ENCODE measurements around the gene SHB.

SHB gene

DNA sequence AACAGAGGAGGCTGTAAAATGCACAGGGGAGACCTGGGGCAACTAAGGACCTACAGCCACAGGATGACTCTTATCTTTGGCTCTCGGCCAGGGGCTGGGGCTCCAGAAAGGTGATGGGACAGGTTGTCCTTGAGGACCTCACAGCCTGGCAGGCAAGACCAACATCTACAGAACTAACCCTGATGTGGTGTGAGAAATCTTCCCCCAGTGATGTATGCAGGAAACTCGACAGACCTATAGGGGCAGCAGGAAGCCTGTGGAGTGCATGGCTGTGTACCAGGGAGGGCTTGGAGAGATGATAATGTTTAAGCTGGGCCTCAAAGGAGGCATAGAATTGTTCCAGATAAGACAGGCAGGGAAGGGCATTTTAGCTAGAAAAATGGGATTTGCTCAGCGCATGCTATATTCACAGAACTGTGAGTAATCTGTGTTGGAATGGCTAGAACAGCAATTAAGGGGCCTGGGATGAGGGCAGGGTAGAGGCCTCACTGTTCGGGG lies 96.6 kb downstream of the SHB start:
- H3K27ac ChIP-seq = no peak overlapping the region
- TF ChIP-seq CTCF (IDR thresholded peaks at IDR 0.05) = no peak
- H3K4me3 ChIP-seq = no peak overlapping the region
- no peak for DNase-seq (ENCODE audit: low spot score)

DNA sequence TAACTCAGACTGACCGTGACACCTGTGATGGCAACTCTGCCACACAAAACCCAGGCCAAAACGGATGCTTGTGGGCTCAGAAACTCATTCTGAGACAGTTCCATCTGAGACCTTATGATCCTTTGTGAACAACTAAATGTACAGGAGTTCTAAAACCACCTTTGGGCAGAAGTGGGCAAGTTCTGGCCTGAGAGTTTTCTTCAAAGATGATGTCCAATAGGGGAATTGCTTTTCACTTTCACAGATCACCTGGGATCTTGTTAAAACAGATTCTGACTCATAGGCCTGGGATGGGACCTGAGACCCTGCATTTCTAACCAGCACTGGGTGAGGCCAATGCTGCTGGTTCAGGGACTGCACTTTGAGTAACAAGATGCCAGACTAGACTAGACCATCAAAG lies 97.3 kb downstream of the SHB start:
- H3K27ac ChIP-seq = no peak overlapping the region
- no peak for TF ChIP-seq CTCF (IDR thresholded peaks at IDR 0.05)
- DNase-seq (ENCODE audit: low spot score) = no peak
- H3K4me3 ChIP-seq = no peak overlapping the region

DNA sequence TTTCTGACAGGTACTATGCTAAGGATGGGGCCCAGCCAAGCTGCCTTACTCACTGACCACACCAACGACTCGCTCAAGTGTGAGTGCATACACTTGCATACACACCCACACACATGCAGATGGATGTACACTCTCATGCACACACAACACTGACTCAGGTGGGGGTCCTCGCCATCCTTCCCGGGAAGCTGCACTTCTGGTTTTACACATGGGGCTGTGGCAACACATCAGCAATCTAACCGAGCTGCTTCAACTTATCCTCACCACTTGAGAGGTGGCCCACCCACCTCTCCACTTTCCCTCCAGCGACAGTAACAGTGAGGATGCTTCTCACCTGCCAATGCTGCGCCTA lies 97.9 kb downstream of the SHB start:
- TF ChIP-seq CTCF (IDR thresholded peaks at IDR 0.05) = no peak
- no peak for DNase-seq (ENCODE audit: low spot score)
- H3K27ac ChIP-seq = no peak overlapping the region
- no peak overlapping the region for H3K4me3 ChIP-seq

DNA sequence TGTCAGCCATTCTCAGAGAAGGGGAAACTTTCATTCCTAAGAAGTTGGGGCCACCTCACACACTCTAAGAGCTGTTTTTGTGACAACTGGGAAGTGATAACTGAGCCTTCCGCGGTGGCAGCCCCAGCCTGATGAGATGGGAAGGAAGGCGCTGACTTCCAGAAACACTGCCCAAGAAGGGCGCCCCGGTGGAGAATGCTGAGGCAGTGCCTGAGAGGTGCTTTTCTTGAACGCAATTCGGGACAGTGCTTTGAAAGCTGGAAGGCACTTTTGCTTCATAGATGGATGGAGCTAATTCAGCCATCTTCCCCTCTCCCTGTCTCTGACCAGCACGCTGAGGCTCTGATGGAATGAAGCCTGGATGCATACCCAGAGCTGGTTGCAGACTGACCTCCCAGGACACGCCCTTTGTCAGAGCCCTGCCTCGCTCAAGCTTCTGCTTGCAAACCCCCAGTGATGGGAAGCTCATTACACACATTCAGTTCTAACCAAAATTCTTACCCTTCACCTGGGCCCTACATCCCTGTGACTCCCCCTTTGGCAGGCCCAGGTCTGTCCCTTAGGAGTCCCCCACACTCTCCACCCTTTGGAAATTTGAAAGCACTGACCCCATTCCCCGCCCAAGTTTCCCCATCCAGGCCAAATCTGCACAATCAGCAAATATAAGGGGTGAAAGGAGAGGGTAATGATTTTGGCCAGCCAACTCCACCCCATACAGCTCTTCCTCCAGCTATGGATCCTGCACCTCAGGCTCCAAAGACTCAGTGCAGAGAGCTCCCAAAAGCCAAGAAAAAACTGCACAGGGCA lies 98.5 kb downstream of the SHB start:
- no peak for TF ChIP-seq CTCF (IDR thresholded peaks at IDR 0.05)
- no peak for DNase-seq (ENCODE audit: low spot score)
- Histone ChIP-seq H3K4me3 (no peak overlapping the region), H3K27ac (no peak overlapping the region)

GRCh38 chr9:37969558-37970300 lies 99.3 kb downstream of the SHB start:
- TF ChIP-seq CTCF (IDR thresholded peaks at IDR 0.05) = no peak
- H3K4me3 ChIP-seq = no peak overlapping the region
- no peak overlapping the region for H3K27ac ChIP-seq
- DNase-seq (ENCODE audit: low spot score) = no peak

- no peak for DNase-seq (ENCODE audit: low spot score)
- no peak for TF ChIP-seq CTCF (IDR thresholded peaks at IDR 0.05)
- H3K4me3 ChIP-seq = no peak overlapping the region
- H3K27ac ChIP-seq = no peak overlapping the region
Observed at GRCh38 chr9:37969130-37969529, 99.9 kb downstream of the SHB start.
